Measurements from ENCODE around the gene CDC42BPB.

CDC42BPB gene

DNA sequence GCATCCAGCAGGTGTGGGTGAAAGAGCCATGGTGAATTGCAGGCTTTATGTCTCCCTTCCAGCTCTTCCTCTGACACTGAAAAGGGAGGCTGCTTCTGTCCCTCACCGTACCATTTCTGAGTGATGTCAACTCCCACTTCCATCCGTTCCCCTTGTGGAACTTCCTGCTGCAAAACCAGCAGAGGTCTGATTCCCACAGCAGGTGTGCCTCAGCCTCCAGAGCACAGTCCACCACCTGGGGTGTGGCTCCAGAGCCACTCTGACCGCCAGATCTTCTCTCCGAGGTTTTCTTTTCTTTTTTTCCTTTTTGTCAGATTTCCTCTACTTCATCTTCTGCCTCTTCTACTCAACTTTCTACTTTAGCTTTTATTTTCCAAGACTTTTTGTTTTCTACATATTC, 62.7 kb downstream of the CDC42BPB start:
- DNase-seq (ENCODE audit: low read depth, low spot score), result no peak
- no CpG with 5 or more reads among the region's 4 CpGs for whole genome bisulfite sequencing (ENCODE audit: insufficient coverage, insufficient read length)
- Histone ChIP-seq H3K36me3 (ENCODE audit: control insufficient read depth, insufficient read depth, low read length) (peaks cover 22% of the 10 kb centered on the region), H3K4me1 (ENCODE audit: control insufficient read depth, insufficient read depth, low read length) (peaks cover 2% of the 10 kb centered on the region; the same call in 1 of the 2 replicates), H3K27me3 (ENCODE audit: control insufficient read depth, insufficient read depth, low read length) (no peaks in the 10 kb centered on the region), H3K27ac (ENCODE audit: low read length) (no peak overlapping the region), H3K9me3 (ENCODE audit: control insufficient read depth, insufficient read depth, low read length) (no peaks in the 10 kb centered on the region), H3K4me3 (ENCODE audit: low read length) (no peak overlapping the region)

DNA sequence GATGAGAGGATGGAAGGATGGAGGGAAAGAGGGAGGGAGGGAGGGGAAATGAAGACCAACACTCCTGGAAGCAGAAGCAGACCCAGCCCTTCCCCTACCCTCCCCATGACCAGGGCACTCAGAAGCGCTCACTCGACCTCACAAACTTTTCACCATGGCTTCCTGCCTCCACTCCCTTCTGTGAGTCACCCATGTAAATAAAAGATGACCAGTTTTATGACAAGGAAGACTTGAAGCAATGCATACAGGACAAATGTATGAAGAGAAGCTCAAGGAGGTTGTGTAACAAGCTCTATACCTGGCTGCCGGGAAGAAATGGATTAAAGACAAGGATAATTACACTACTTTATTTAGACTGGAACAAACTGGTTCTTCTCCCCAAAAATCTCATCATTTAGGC, 63.8 kb downstream of the CDC42BPB start:
- peaks cover 2% of the 10 kb centered on the region; the same call in 1 of the 2 replicates for H3K4me1 ChIP-seq (ENCODE audit: control insufficient read depth, insufficient read depth, low read length)
- no CpG with 5 or more reads among the region's 3 CpGs for WGBS (ENCODE audit: insufficient coverage, insufficient read length)
- H3K9me3 ChIP-seq (ENCODE audit: control insufficient read depth, insufficient read depth, low read length), result no peaks in the 10 kb centered on the region
- H3K27ac ChIP-seq (ENCODE audit: low read length), result no peak overlapping the region
- no peaks in the 10 kb centered on the region for H3K27me3 ChIP-seq (ENCODE audit: control insufficient read depth, insufficient read depth, low read length)
- H3K4me3 ChIP-seq (ENCODE audit: low read length), result no peak overlapping the region
- DNase-seq (ENCODE audit: low read depth, low spot score), result no peak
- H3K36me3 ChIP-seq (ENCODE audit: control insufficient read depth, insufficient read depth, low read length), result peaks cover 16% of the 10 kb centered on the region

DNA sequence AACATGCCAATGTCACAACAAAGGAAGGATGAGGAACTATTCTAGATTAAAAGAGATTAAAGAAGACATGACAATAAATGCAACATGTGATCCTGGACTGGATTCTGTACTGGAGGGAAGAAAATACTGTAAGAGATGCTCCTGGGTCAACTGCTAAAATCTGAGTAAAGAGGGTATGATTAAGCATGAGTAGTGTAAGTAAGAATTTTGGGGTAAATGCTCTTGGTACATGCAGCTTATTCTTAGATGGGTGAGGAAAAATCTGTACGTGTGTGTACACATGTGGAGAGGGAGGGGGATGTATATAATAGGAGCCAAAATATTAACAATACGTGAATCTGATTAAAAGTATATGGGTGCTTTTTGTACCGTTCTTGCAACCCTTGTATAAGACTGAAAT, 66.0 kb downstream of the CDC42BPB start:
- no peak for DNase-seq (ENCODE audit: low read depth, low spot score)
- Histone ChIP-seq H3K4me1 (ENCODE audit: control insufficient read depth, insufficient read depth, low read length) (peaks cover 2% of the 10 kb centered on the region; the same call in 1 of the 2 replicates), H3K27ac (ENCODE audit: low read length) (no peak overlapping the region), H3K27me3 (ENCODE audit: control insufficient read depth, insufficient read depth, low read length) (no peaks in the 10 kb centered on the region), H3K36me3 (ENCODE audit: control insufficient read depth, insufficient read depth, low read length) (peaks cover 12% of the 10 kb centered on the region), H3K9me3 (ENCODE audit: control insufficient read depth, insufficient read depth, low read length) (no peaks in the 10 kb centered on the region), H3K4me3 (ENCODE audit: low read length) (no peak overlapping the region)
- WGBS (ENCODE audit: insufficient coverage, insufficient read length), result no CpG with 5 or more reads among the region's 3 CpGs

DNA sequence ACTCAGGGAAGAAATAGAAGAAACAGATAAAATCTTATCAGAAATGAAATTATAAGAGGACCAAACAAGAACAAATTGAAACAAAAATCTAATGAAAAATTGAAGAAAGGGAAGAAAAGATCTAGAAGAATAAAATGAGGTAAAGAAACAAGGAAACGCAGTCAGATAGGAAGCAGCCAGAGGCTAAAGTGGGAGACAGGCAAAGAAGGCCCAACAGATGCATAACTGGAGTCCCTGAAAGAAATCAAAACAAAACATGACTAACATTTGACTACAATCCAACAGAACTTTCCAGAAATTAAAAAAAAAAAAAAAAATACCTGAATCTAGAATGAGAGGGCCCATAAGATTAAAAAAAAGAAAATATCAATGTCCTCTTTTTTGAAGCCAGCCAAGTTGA, 69.3 kb downstream of the CDC42BPB start:
- no CpG with 5 or more reads among the region's 1 CpG for WGBS (ENCODE audit: insufficient coverage, insufficient read length)
- peaks cover 13% of the 10 kb centered on the region for H3K36me3 ChIP-seq (ENCODE audit: control insufficient read depth, insufficient read depth, low read length)

DNA sequence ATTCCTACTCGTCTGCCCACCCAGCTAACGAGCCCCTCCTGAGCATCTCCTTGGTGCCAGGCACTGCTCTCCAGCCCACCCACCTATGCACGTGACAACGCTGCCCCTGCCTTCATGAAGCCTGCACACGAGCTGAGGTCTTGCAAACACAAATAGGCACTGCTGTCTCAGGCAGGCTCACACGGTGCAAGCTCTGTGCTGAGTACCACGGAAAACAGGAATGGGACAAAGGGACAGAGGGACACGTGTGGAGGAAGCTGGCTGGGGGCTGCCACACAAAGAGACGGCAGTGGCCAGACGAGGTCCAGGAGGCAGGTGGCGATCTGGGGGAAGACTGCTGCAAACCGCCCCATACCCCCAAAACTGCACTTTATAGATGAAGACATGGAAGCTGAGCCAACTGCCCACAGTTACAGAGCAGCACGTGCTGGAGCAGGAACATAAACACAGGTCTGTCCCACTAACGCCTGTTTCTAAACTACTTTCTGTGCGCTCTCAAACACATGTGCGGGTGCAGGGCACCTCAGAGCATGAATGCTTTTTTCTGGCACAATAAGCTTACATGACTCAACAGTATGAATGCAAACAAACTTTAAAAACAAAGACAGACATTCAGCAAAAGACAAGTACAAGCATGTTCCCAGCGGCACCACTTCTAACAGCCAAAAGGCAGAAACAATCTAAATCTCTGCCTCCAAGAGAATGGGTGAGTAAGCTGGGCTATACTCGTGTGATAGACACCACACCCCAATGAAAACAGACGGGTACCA, 70.4 kb downstream of the CDC42BPB start:
- Histone ChIP-seq H3K27me3 (ENCODE audit: control insufficient read depth, insufficient read depth, low read length) (no peaks in the 10 kb centered on the region), H3K27ac (ENCODE audit: low read length) (no peak overlapping the region), H3K9me3 (ENCODE audit: control insufficient read depth, insufficient read depth, low read length) (no peaks in the 10 kb centered on the region), H3K4me1 (ENCODE audit: control insufficient read depth, insufficient read depth, low read length) (no peaks in the 10 kb centered on the region), H3K36me3 (ENCODE audit: control insufficient read depth, insufficient read depth, low read length) (peaks cover 11% of the 10 kb centered on the region; the same call in 1 of the 2 replicates), H3K4me3 (ENCODE audit: low read length) (no peak overlapping the region)
- no peak for DNase-seq (ENCODE audit: low read depth, low spot score)
- whole genome bisulfite sequencing (ENCODE audit: insufficient coverage, insufficient read length), result no CpG with 5 or more reads among the region's 19 CpGs

More for the DNA sequence above, 69.3 kb downstream of the CDC42BPB start:
- no peaks in the 10 kb centered on the region for H3K9me3 ChIP-seq (ENCODE audit: control insufficient read depth, insufficient read depth, low read length)
- H3K27me3 ChIP-seq (ENCODE audit: control insufficient read depth, insufficient read depth, low read length), result no peaks in the 10 kb centered on the region
- H3K27ac ChIP-seq (ENCODE audit: low read length), result no peak overlapping the region
- H3K4me1 ChIP-seq (ENCODE audit: control insufficient read depth, insufficient read depth, low read length), result peaks cover 2% of the 10 kb centered on the region; the same call in 1 of the 2 replicates
- DNase-seq (ENCODE audit: low read depth, low spot score), result no peak
- no peak overlapping the region for H3K4me3 ChIP-seq (ENCODE audit: low read length)

DNA sequence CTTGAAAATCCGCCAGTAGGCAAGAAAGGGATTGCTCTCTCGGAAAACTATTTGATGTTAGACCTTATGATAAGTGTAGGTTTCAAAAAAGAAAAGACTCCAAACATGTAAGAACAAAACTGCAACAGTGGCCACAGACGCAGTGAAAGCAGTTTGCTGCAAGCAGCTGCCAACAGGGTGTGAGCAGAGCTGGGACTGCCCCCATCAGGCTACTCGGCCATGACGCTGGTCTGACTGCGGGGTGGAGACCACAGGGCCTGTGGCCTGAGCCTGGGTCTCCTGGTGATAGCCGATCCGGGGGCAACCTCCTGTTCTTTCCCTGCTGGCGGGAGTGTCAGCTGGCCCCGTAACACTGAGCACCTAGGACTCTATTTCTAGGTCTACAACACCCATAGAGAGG, 71.7 kb downstream of the CDC42BPB start:
- no peaks in the 10 kb centered on the region for H3K27me3 ChIP-seq (ENCODE audit: control insufficient read depth, insufficient read depth, low read length)
- H3K4me3 ChIP-seq (ENCODE audit: low read length), result no peak overlapping the region
- H3K4me1 ChIP-seq (ENCODE audit: control insufficient read depth, insufficient read depth, low read length), result no peaks in the 10 kb centered on the region
- no CpG with 5 or more reads among the region's 10 CpGs for WGBS (ENCODE audit: insufficient coverage, insufficient read length)
- peaks cover 13% of the 10 kb centered on the region for H3K36me3 ChIP-seq (ENCODE audit: control insufficient read depth, insufficient read depth, low read length)
- DNase-seq (ENCODE audit: low read depth, low spot score), result no peak
- H3K27ac ChIP-seq (ENCODE audit: low read length), result no peak overlapping the region
- H3K9me3 ChIP-seq (ENCODE audit: control insufficient read depth, insufficient read depth, low read length), result no peaks in the 10 kb centered on the region

DNA sequence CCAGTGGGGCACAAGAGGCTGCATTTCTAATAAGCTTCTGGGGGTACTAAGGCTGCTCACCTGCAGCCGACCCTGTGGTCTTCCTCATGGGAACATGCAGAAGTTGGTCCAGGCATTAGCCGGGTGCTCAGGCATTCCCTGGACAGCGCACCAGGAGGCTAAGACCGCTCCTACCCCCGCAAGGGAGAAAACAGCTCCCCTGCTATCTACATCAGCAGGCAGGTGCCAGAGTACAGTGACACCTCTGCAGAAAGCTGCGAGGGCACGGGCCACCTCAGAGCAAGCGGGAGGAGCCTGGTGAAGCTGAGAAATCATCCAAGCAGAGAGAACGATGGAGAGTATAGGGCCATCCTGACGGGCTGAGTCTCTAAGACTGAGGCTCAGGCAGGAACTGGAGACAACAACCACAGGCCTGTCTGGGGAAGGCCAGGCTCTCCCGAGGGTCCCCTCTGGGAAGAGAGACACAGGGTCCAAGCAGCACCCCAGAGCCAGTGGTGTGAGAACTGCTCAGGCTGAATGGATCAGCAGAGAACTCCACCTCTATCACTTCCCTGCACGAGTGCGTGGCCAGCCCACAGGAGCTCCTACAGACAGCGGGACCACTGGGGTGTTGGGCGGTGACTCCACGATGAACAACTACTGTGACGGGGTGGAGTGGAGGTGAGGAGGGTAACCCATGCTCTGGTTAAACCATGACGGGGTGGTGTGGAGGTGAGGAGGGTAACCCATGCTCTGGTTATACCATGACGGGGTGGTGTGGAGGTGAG, 72.8 kb downstream of the CDC42BPB start:
- H3K36me3 ChIP-seq (ENCODE audit: control insufficient read depth, insufficient read depth, low read length), result peaks cover 12% of the 10 kb centered on the region
- H3K4me3 ChIP-seq (ENCODE audit: low read length), result no peak overlapping the region
- no peak overlapping the region for H3K27ac ChIP-seq (ENCODE audit: low read length)
- no peaks in the 10 kb centered on the region for H3K27me3 ChIP-seq (ENCODE audit: control insufficient read depth, insufficient read depth, low read length)
- WGBS (ENCODE audit: insufficient coverage, insufficient read length), result no CpG with 5 or more reads among the region's 19 CpGs
- H3K4me1 ChIP-seq (ENCODE audit: control insufficient read depth, insufficient read depth, low read length), result no peaks in the 10 kb centered on the region
- no peak for DNase-seq (ENCODE audit: low read depth, low spot score)
- no peaks in the 10 kb centered on the region for H3K9me3 ChIP-seq (ENCODE audit: control insufficient read depth, insufficient read depth, low read length)

DNA sequence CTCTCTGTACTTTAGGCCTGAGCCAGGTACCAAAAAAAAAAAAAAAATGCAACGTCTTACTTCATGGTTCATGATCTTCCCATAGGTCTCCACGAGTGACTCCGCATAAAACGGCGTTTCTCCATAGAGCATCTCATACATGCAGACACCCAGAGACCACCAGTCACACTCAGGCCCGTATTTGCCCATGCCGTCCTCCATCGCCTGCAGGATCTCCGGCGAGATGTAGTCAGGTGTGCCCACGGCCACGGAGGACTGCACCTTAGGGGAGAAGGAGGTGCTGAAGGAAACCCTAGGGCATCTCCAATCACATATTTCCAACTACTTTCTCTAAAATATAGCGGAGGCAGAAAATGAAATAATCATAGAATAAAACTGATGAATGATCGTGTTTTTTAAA, 73.9 kb downstream of the CDC42BPB start:
- H3K4me1 ChIP-seq (ENCODE audit: control insufficient read depth, insufficient read depth, low read length), result no peaks in the 10 kb centered on the region
- peaks cover 12% of the 10 kb centered on the region for H3K36me3 ChIP-seq (ENCODE audit: control insufficient read depth, insufficient read depth, low read length)
- H3K9me3 ChIP-seq (ENCODE audit: control insufficient read depth, insufficient read depth, low read length), result no peaks in the 10 kb centered on the region
- H3K4me3 ChIP-seq (ENCODE audit: low read length), result no peak overlapping the region
- no CpG with 5 or more reads among the region's 14 CpGs for WGBS (ENCODE audit: insufficient coverage, insufficient read length)
- no peak for DNase-seq (ENCODE audit: low read depth, low spot score)
- H3K27me3 ChIP-seq (ENCODE audit: control insufficient read depth, insufficient read depth, low read length), result no peaks in the 10 kb centered on the region
- H3K27ac ChIP-seq (ENCODE audit: low read length), result no peak overlapping the region

DNA sequence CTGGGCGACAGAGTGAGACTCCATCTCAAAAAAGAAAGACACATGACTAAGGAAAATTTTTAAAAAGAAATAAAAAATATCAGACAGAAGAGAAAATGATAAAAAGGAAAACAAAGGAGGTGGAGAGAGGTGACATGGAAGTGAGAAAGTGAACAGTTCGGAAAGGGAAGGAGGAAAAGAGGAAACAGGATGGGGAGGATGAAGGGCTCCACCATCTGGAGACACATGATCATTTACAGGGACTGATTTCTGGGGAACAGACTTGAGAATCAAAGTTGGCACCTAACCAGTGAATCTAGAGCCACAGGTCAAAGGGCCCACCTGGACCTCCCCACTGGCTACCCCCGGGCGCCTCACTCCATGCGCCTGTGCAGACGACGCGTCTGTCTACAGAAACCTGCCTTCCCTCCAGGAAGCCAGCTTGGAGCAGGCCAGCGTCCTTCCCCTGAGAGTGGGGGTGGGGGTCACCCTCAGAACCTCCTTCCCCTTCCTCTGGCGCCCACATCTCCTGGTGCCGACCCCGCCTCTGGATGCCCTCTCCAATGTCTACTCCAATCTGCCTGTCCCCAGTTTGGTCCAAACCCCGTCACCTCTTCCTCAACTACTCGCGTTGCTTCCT, 74.4 kb downstream of the CDC42BPB start:
- peaks cover 12% of the 10 kb centered on the region for H3K36me3 ChIP-seq (ENCODE audit: control insufficient read depth, insufficient read depth, low read length)
- 100% methylated on average over 1 of the region's 15 CpGs for WGBS (ENCODE audit: insufficient coverage, insufficient read length)
- no peaks in the 10 kb centered on the region for H3K27me3 ChIP-seq (ENCODE audit: control insufficient read depth, insufficient read depth, low read length)
- no peak overlapping the region for H3K4me3 ChIP-seq (ENCODE audit: low read length)
- no peak overlapping the region for H3K27ac ChIP-seq (ENCODE audit: low read length)
- H3K4me1 ChIP-seq (ENCODE audit: control insufficient read depth, insufficient read depth, low read length), result no peaks in the 10 kb centered on the region
- DNase-seq (ENCODE audit: low read depth, low spot score), result no peak
- H3K9me3 ChIP-seq (ENCODE audit: control insufficient read depth, insufficient read depth, low read length), result no peaks in the 10 kb centered on the region

DNA sequence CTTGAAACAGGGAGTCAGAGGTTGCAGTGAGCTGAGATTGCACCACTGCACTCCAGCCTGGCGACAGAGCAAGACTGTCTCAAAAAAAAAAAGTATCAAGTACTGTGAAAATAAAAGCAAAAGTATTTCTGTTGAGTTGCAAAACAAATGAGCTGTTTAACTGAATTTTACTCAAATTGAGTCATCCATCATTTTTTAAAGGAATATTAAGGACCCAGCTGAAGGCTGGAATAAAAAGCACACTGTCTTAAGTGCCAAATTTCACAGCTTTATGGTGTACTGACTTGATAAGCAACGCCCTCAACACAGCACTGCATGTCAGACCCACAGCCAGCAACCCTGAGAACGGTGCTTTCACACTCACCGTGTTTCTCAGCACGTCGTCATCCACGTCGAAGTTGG, 76.9 kb downstream of the CDC42BPB start:
- H3K36me3 ChIP-seq (ENCODE audit: control insufficient read depth, insufficient read depth, low read length), result peaks cover 24% of the 10 kb centered on the region
- no peaks in the 10 kb centered on the region for H3K9me3 ChIP-seq (ENCODE audit: control insufficient read depth, insufficient read depth, low read length)
- H3K4me3 ChIP-seq (ENCODE audit: low read length), result no peak overlapping the region
- no peak for DNase-seq (ENCODE audit: low read depth, low spot score)
- no peaks in the 10 kb centered on the region for H3K27me3 ChIP-seq (ENCODE audit: control insufficient read depth, insufficient read depth, low read length)
- no CpG with 5 or more reads among the region's 8 CpGs for WGBS (ENCODE audit: insufficient coverage, insufficient read length)
- no peaks in the 10 kb centered on the region for H3K4me1 ChIP-seq (ENCODE audit: control insufficient read depth, insufficient read depth, low read length)
- no peak overlapping the region for H3K27ac ChIP-seq (ENCODE audit: low read length)
